PC-9 (cell line): ENCODE measurements around the gene ASCC3. TPM values are rescaled to one million over a fixed set of nuclear protein-coding genes. Genes with fewer than 3 reads are reported as not detected.

Source experiments
- BruUV-seq: library from RNA; stranded (reverse); fragments of 400-500 nt; replicated peaks from 2 replicates; lab custom pipeline; 2021; lab: Mats Ljungman, UMichigan
- CTCF ChIA-PET: fragments of 300-600 bp; sonication (Branson Sonifier 250); formaldehyde crosslinking; loops from one replicate; lab custom pipeline; 2022; ENCODE audit warnings: antibody characterized with exemption; lab: Charles Lee
- POLR2A ChIA-PET: fragments of 300-600 bp; sonication (Branson Sonifier 250); formaldehyde crosslinking; loops from one replicate; lab custom pipeline; 2022; ENCODE audit warnings: antibody characterized with exemption; ENCODE audit not compliant: unreplicated experiment; lab: Charles Lee
- DNase-seq, 2 experiments: peaks; one replicate each; pipeline versions ENCODE4 v3.0.0 to v3.0.0-alpha.2; 2015 to 2022; ENCODE audit warnings: mixed read lengths in 1 of 2
- H2AFZ ChIP-seq: fragments of 200-600 bp; sonication (generic); 2 replicates; pipeline ENCODE4 v1.8.1; 2017; ENCODE audit warnings: antibody characterized with exemption
- H3F3A ChIP-seq: fragments of 200-600 bp; sonication (generic); 2 replicates; pipeline ENCODE4 v1.8.1; 2017; ENCODE audit warnings: antibody characterized with exemption, mild to moderate bottlenecking, low read depth; ENCODE audit not compliant: insufficient read depth
- H3K27ac ChIP-seq: fragments of 200-600 bp; sonication (generic); 2 replicates; pipeline ENCODE4 v1.6.1; 2016; ENCODE audit warnings: mixed run types
- H3K27me3 ChIP-seq: fragments of 200-600 bp; sonication (generic); 2 replicates; pipeline ENCODE4 v1.6.1; 2016; ENCODE audit warnings: low read depth, mixed run types; ENCODE audit not compliant: insufficient read depth
- H3K36me3 ChIP-seq: fragments of 200-600 bp; sonication (generic); 2 replicates; pipeline ENCODE4 v1.6.1; 2016; ENCODE audit warnings: low read depth, mixed run types
- H3K4me1 ChIP-seq: fragments of 200-600 bp; sonication (generic); replicated peaks from 2 replicates; pipeline ENCODE4 v1.6.1; 2016; ENCODE audit warnings: mixed run types; ENCODE audit not compliant: insufficient read depth
- H3K4me2 ChIP-seq: fragments of 200-600 bp; sonication (generic); 2 replicates; pipeline ENCODE4 v1.6.1; 2017; ENCODE audit warnings: mixed run types
- H3K4me3 ChIP-seq: fragments of 200-600 bp; sonication (generic); 2 replicates; pipeline ENCODE4 v1.6.1; 2016; ENCODE audit warnings: mixed run types
- H3K79me2 ChIP-seq: fragments of 200-600 bp; sonication (generic); 2 replicates; pipeline ENCODE4 v1.6.1; 2017; ENCODE audit warnings: low read depth, mixed run types
- H3K9me2 ChIP-seq: fragments of 200-600 bp; sonication (generic); 2 replicates; pipeline ENCODE4 v1.8.1; 2017; ENCODE audit warnings: mild to moderate bottlenecking; ENCODE audit not compliant: insufficient read depth
- H3K9me3 ChIP-seq: fragments of 200-600 bp; sonication (generic); 2 replicates; pipeline ENCODE4 v1.8.1; 2016; ENCODE audit warnings: low read depth; ENCODE audit not compliant: insufficient read depth
- H4K20me1 ChIP-seq: fragments of 200-600 bp; sonication (generic); 2 replicates; pipeline ENCODE4 v1.8.1; 2017; ENCODE audit not compliant: insufficient read depth
- CTCF ChIP-seq: fragments of 200-600 bp; sonication (generic); conservative IDR thresholded peaks from 2 replicates; pipeline ENCODE4 v1.6.1; 2017; ENCODE audit warnings: mixed run types, antibody characterized with exemption, mild to moderate bottlenecking, moderate library complexity
- EZH2 ChIP-seq: fragments of 200-600 bp; sonication (generic); IDR thresholded peaks from 2 replicates; pipeline ENCODE4 v1.8.0; 2017; ENCODE audit warnings: antibody characterized with exemption, low read depth
- intact Hi-C: fragments of 100-400 bp; cut with micrococcal nuclease; formaldehyde crosslinking; loops from one replicate; pipeline ENCODE4 v1.10.0; 2022; ENCODE audit not compliant: unreplicated experiment
- total RNA-seq: library from RNA; stranded (reverse); gene quantifications from 2 replicates; pipeline ENCODE4 v1.2.3, GENCODE V29; 2021

The ASCC3 gene
- total RNA-seq, 1 experiment from 2014 or later: 29.4 TPM

DNA sequence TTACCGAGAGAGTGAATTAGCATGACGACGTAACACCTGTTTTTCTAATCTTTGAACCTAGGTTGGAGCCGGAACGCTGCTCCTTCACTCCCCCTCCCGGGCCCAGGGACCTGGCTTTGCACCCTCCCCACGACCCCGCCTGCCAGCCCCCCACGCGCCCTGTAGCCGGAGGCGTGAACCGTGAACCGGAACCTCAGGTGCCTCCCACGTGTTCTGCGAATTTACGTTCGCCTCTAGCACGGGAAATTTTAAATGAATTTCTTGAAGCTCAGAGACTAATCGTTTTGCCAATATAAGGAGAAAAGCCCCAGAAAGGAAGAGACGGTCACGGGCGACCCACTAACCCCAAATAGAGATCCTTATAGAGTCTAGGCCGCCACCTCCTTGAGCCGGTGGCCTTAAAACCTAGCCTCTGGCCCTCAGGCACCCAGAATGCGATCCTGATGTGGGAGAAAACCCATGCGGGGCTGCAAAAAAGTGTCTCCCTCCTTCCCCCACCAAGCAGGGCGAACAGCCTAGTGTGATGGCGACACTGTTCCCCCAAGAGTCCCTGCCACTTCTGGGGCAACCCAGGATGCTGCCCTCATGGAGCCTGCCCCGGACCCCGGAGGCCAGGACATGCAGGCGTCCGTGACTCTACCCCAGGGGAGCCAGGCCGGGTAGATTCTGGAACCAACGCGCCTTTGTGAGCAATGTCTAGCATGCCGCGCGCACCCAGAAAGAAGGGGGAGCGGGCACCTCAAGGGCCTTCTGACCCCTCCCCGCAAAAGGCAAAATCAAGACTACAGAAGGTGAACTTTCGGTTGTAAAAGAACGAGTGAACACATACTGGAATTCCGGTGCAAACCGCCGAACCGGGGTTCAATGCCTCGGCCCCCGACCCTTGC, 413.8 kb downstream of the ASCC3 start:
- H3K27ac ChIP-seq: no peak overlapping the region
- no peaks in the 10 kb centered on the region for H3K27me3 ChIP-seq
- no peak overlapping the region for H3K4me3 ChIP-seq
- H3K4me2 ChIP-seq: no peak overlapping the region
- intact Hi-C loops: no loop called here
- no peaks in the 10 kb centered on the region for H3K9me3 ChIP-seq
- DNase-seq: no peak
- H3K4me1 ChIP-seq: no peaks in the 10 kb centered on the region
- H4K20me1 ChIP-seq: no peaks in the 10 kb centered on the region
- no TSS peak for BruUV-seq
- TF ChIP-seq EZH2: no peak
- TF ChIP-seq CTCF: no peak
- no peaks in the 10 kb centered on the region for H3F3A ChIP-seq
- no peaks in the 10 kb centered on the region for H3K36me3 ChIP-seq
- CTCF ChIA-PET: no interaction called here
- POLR2A ChIA-PET: no interaction called here
- no peaks in the 10 kb centered on the region for H3K9me2 ChIP-seq
- no peak overlapping the region for H2AFZ ChIP-seq
- H3K79me2 ChIP-seq: no peaks in the 10 kb centered on the region

DNA sequence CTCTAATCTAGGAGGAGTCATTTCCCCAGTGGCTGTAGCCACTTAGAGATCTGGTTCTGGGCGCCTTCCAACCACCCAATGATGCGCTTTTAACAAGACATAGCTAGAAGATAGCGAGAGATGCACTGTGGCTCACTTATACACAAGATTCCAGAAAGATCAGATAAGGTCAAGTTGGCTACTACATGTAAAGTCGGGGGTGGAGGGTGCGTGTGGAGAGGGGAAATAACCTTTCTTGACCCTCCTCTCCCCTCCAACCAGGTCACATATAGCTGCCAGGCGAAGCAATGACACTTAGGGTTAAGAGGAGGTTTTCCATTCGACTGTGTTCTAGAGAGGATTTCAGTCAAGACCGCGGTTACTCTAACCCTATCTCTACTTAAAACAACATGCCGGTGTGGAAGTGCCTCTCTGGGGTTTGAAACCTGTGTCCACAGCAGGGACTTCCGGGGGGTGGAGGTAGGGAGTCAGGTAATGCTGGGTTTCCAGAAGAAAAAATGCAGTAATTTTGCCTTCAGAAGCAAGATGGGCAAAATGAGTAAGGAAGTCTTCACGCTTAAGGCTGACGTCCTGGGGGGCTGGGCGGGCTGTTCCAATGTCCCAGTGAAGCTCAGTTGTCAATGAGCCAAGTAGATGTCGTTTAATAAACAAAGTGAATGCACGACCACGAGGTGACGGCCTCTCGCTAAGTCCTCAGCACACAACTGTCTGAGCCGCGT, 414.6 kb downstream of the ASCC3 start:
- intact Hi-C loops: no loop called here
- BruUV-seq: no TSS peak
- CTCF ChIA-PET: no interaction called here
- H3K36me3 ChIP-seq: no peaks in the 10 kb centered on the region
- H4K20me1 ChIP-seq: no peaks in the 10 kb centered on the region
- H2AFZ ChIP-seq: no peak overlapping the region; the same call in 1 of the 2 replicates
- POLR2A ChIA-PET: no interaction called here
- no peak overlapping the region for H3K27ac ChIP-seq
- H3F3A ChIP-seq: no peaks in the 10 kb centered on the region
- DNase-seq: no peak
- no peaks in the 10 kb centered on the region for H3K9me3 ChIP-seq
- no peaks in the 10 kb centered on the region for H3K9me2 ChIP-seq
- no peaks in the 10 kb centered on the region for H3K79me2 ChIP-seq
- no peak overlapping the region for H3K4me2 ChIP-seq
- H3K4me1 ChIP-seq: no peaks in the 10 kb centered on the region
- TF ChIP-seq EZH2: no peak
- TF ChIP-seq CTCF: no peak
- no peak overlapping the region for H3K4me3 ChIP-seq
- H3K27me3 ChIP-seq: no peaks in the 10 kb centered on the region

- Histone ChIP-seq H3K4me3 (no peak overlapping the region), H3K4me2 (no peak overlapping the region), H3K79me2 (no peaks in the 10 kb centered on the region), H3F3A (no peaks in the 10 kb centered on the region), H3K27ac (no peak overlapping the region), H2AFZ (no peak overlapping the region; the same call in 1 of the 2 replicates), H3K36me3 (no peaks in the 10 kb centered on the region), H3K4me1 (no peaks in the 10 kb centered on the region), H3K27me3 (no peaks in the 10 kb centered on the region), H3K9me2 (no peaks in the 10 kb centered on the region), H3K9me3 (no peaks in the 10 kb centered on the region), H4K20me1 (no peaks in the 10 kb centered on the region)
- TF ChIP-seq CTCF (no peak), EZH2 (no peak)
- POLR2A ChIA-PET: no interaction called here
- CTCF ChIA-PET: no interaction called here
- intact Hi-C loops: no loop called here
- DNase-seq: no peak
- BruUV-seq: no TSS peak
These were observed 415.3 kb downstream of the ASCC3 start for GRCh38 chr6:100465701-100466409.
